ENCODE data around the gene ALG8. TPM values are rescaled to one million over a fixed set of nuclear protein-coding genes. Genes with fewer than 3 reads are reported as not detected.

ALG8 gene
- total and polyA plus RNA-seq, 2 experiments from 2014 or later: 41.6 to 57.2 TPM

DNA sequence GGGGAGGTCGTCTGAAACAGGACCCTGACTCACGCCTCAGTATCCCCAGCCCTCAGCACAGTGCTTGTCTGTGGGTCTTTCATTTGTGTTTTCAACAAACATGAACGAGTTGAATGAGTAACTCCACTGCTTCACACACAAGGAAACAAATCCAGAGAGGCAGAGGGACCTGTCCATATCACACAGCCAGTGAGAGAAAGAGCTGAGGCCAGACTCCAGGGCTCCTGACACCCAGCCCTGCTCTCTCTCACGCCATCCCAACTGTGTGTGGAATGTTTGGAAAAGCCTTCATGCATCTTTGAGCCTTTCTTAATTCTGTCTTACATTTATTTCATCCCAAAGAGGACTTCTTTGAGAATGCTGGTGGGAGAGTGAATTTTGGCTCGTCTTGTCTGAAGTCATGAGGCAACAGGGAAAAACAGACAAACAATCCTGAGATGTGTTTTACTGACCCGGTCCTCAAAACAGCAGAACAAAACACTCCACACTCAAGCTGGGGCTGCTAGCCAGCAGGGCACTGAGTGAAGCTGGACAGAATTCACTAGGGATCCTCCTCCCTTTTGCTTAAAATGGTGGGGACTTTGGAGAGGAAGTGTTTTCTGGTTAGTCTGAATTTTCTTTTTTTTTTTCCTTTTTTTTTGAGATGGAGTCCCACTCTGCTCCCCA, 19.7 kb upstream of the ALG8 start:
- Histone ChIP-seq H3K36me3 (ENCODE audit: low read depth) (no peaks in the 10 kb centered on the region), H4K20me1 (ENCODE audit: insufficient read depth) (no peaks in the 10 kb centered on the region), H3K4me3 (no peak overlapping the region), H3K9me2 (ENCODE audit: insufficient read depth) (no peaks in the 10 kb centered on the region), H3K79me2 (ENCODE audit: insufficient read depth) (no peaks in the 10 kb centered on the region), H3K4me1 (ENCODE audit: insufficient read depth) (no peaks in the 10 kb centered on the region), H3K27ac (no peak overlapping the region), H2AFZ (no peak overlapping the region), H3K9me3 (ENCODE audit: low read depth) (no peaks in the 10 kb centered on the region), H3F3A (ENCODE audit: insufficient read depth) (no peaks in the 10 kb centered on the region), H3K27me3 (replicated peaks; ENCODE audit: insufficient read depth) (no peaks in the 10 kb centered on the region), H3K4me2 (ENCODE audit: unreplicated experiment) (no peak overlapping the region), H3K9ac (no peak overlapping the region)
- WGBS, 2 experiments (ENCODE audit: low coverage in 1 of 2, low lambda C conversion rate in 2 of 2, missing lambda C conversion rate in 2 of 2): 37 to 38% methylated on average over 6 of the region's 6 CpGs
- DNase-seq: no peak
- TF ChIP-seq EZH2phosphoT487 (IDR thresholded peaks at IDR 0.05; ENCODE audit: insufficient read depth, low read depth) (no peak), EZH2 (IDR thresholded peaks at IDR 0.05; ENCODE audit: insufficient read depth, poor library complexity, severe bottlenecking) (no peak)
- in situ Hi-C loops (cut with MboI): no loop called here

DNA sequence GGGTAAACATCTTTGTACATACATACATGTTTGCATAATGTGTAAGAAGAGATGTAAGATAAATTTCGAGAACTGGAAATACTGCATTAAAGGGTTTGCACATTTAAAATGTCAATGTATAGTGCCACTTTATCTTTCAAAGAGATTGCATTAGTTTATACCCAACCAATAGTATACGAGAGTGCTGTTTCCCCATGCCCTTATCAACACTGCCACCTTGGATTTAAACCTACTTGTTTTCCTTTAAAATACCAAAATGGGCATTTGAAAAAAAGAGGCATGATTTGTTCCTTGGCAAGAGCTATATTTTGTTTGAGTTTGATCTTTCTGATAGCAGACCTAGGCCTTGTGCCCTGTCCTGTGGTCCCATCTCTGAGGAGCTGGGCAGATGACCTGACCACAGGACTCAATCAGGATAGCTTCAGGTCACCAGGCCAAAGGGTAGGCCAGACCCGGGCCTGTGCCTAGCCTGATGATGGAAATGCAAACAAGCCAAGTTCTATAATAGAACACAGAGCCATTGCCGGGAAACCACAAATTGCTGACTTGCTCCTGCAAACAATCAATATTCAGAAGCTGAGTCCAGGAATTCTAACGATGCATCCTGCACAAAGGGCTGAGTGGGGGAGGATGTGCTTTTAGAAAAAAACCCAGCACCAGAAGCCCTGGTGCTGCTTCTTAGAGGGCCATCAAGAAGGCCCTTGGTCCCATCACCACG, 16.9 kb upstream of the ALG8 start:
- in situ Hi-C loops (cut with MboI): no loop called here
- Histone ChIP-seq H3K36me3 (ENCODE audit: low read depth) (no peaks in the 10 kb centered on the region), H3K4me3 (no peak overlapping the region), H3K4me2 (ENCODE audit: unreplicated experiment) (no peak overlapping the region), H3K27me3 (replicated peaks; ENCODE audit: insufficient read depth) (no peaks in the 10 kb centered on the region), H3F3A (ENCODE audit: insufficient read depth) (no peaks in the 10 kb centered on the region), H4K20me1 (ENCODE audit: insufficient read depth) (no peaks in the 10 kb centered on the region), H3K4me1 (ENCODE audit: insufficient read depth) (no peaks in the 10 kb centered on the region), H3K79me2 (ENCODE audit: insufficient read depth) (no peaks in the 10 kb centered on the region), H2AFZ (no peak overlapping the region), H3K9me3 (ENCODE audit: low read depth) (no peaks in the 10 kb centered on the region), H3K9ac (no peak overlapping the region), H3K9me2 (ENCODE audit: insufficient read depth) (no peaks in the 10 kb centered on the region), H3K27ac (no peak overlapping the region)
- WGBS, 2 experiments (ENCODE audit: low coverage in 1 of 2, low lambda C conversion rate in 2 of 2, missing lambda C conversion rate in 2 of 2): 52 to 55% methylated on average over 6 of the region's 6 CpGs
- DNase-seq: no peak
- no peak for TF ChIP-seq EZH2 (IDR thresholded peaks at IDR 0.05; ENCODE audit: insufficient read depth, poor library complexity, severe bottlenecking)
- TF ChIP-seq EZH2phosphoT487 (IDR thresholded peaks at IDR 0.05; ENCODE audit: insufficient read depth, low read depth): no peak

DNA sequence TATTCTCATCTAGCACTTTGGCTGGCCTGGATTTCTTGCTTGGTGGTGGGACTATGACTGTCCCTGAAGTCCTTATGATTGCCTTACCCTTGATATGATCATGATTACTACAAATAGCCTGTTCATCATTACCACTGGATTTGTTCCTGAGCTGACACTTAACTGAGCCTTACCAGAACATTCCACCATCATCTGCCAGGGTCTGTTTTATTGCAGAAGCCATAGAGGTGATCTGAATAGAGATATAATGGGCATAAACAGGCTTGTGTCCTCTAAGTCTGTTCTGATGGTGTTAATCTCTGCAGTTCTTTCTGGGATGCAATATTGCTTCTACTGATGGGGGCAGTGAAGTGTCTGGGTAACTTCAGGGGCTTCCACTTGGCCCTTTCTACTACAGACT, 12.4 kb upstream of the ALG8 start:
- no peak for TF ChIP-seq EZH2 (IDR thresholded peaks at IDR 0.05; ENCODE audit: insufficient read depth, poor library complexity, severe bottlenecking)
- TF ChIP-seq EZH2phosphoT487 (IDR thresholded peaks at IDR 0.05; ENCODE audit: insufficient read depth, low read depth): no peak
- no peaks in the 10 kb centered on the region for H3F3A ChIP-seq (ENCODE audit: insufficient read depth)
- H3K27me3 ChIP-seq (replicated peaks; ENCODE audit: insufficient read depth): no peaks in the 10 kb centered on the region
- no peaks in the 10 kb centered on the region for H3K79me2 ChIP-seq (ENCODE audit: insufficient read depth)
- H3K4me1 ChIP-seq (ENCODE audit: insufficient read depth): peaks cover 4% of the 10 kb centered on the region; the same call in 1 of the 2 replicates
- H4K20me1 ChIP-seq (ENCODE audit: insufficient read depth): no peaks in the 10 kb centered on the region
- H3K4me3 ChIP-seq: no peak overlapping the region
- in situ Hi-C loops (cut with MboI): no loop called here
- no peaks in the 10 kb centered on the region for H3K9me2 ChIP-seq (ENCODE audit: insufficient read depth)
- no peak overlapping the region for H3K27ac ChIP-seq
- no peak overlapping the region for H2AFZ ChIP-seq
- H3K9ac ChIP-seq: no peak overlapping the region
- no peaks in the 10 kb centered on the region for H3K9me3 ChIP-seq (ENCODE audit: low read depth)
- DNase-seq: no peak
- H3K36me3 ChIP-seq (ENCODE audit: low read depth): no peaks in the 10 kb centered on the region
- H3K4me2 ChIP-seq (ENCODE audit: unreplicated experiment): no peak overlapping the region

- Histone ChIP-seq H3F3A (ENCODE audit: insufficient read depth) (no peaks in the 10 kb centered on the region), H3K4me1 (ENCODE audit: insufficient read depth) (peaks cover 4% of the 10 kb centered on the region; the same call in 1 of the 2 replicates), H3K27ac (no peak overlapping the region), H3K36me3 (ENCODE audit: low read depth) (no peaks in the 10 kb centered on the region), H3K9me2 (ENCODE audit: insufficient read depth) (no peaks in the 10 kb centered on the region), H3K79me2 (ENCODE audit: insufficient read depth) (no peaks in the 10 kb centered on the region), H3K27me3 (replicated peaks; ENCODE audit: insufficient read depth) (no peaks in the 10 kb centered on the region), H3K4me2 (ENCODE audit: unreplicated experiment) (no peak overlapping the region), H2AFZ (no peak overlapping the region), H3K9ac (no peak overlapping the region), H4K20me1 (ENCODE audit: insufficient read depth) (no peaks in the 10 kb centered on the region), H3K9me3 (ENCODE audit: low read depth) (no peaks in the 10 kb centered on the region), H3K4me3 (no peak overlapping the region)
- no peak for DNase-seq
- no peak for TF ChIP-seq EZH2phosphoT487 (IDR thresholded peaks at IDR 0.05; ENCODE audit: insufficient read depth, low read depth)
- TF ChIP-seq EZH2 (IDR thresholded peaks at IDR 0.05; ENCODE audit: insufficient read depth, poor library complexity, severe bottlenecking): no peak
- in situ Hi-C loops (cut with MboI): no loop called here
Observed at GRCh38 chr11:78150754-78151153, 11.3 kb upstream of the ALG8 start.

All from GM23248 (cell line).